ENCODE results near the gene LUZP1.

GRCh38 chr1:23101101-23101827 lies 67.4 kb downstream of the LUZP1 start:
- TF ChIP-seq CTCF (conservative IDR thresholded peaks at IDR 0.05; ENCODE audit: low read depth in 2 of 2) (no peak), CREB1 (CRISPR knock-in tag; IDR thresholded peaks at IDR 0.05; ENCODE audit: low read depth) (no peak)

All from GM23338 (cell line).